GM21619 (cell line): Measurements from ENCODE around the gene PRKAG2.
"Not testable (repeated sequence)": the region's sequence is repeated elsewhere in the genome, so short reads cannot be mapped to it uniquely, and the experiment has no call there.

Experiments used
- ATAC-seq: cut with Tn5 transposase; IDR thresholded peaks from one replicate; pipeline ENCODE4 v1.9.1; 2021; ENCODE audit not compliant: unreplicated experiment

PRKAG2 gene

DNA sequence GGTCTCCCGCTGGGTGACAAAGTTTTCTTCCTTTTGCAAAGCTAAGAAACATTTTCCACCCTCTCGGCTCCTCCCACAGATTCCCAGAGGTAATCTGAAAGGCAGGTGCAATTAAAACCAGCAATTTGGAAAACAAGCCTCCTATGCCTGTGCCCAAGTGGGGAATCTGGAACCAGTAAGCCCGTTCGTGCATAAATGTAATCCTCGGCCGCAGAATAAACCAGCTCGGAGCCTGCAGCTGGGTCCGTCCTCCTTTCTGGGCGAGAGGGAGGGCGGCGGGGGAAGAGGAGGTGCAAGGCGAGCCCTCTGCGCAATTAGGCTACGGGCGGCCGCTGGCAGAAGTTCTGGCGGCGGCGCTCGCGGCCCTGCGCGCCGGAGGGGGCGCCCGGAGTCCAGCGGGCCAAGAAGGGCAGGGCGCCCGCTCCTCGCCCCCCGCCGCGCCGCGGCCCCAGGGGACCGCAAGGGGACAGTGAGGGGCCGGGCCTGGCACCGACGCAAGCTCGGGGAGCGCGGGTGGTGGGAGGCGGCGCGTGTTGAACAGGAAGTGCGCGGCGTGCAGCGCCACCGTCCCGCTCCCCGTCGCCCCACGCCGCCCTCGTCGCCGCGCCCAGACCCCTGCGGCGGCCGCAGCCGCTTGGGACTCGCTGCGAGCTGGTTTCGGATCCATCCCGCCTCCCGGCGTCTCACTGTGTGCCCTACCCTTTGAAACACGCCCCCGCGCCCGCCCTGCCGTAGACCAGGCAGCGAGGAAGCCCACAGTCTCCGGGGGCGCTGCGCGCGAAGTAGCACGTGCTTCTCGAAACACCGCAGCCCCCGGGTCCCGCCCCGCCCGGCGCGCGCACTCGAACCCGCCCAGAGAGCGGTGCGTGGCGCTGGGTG, at the start of gene PRKAG2:
Gene PRKAG2 (minus strand): TSS at position 217 of the 879 bp plus-strand sequence. CDS start 495 bp downstream, outside the sequence.
- peak; percentile 61 for ATAC-seq

DNA sequence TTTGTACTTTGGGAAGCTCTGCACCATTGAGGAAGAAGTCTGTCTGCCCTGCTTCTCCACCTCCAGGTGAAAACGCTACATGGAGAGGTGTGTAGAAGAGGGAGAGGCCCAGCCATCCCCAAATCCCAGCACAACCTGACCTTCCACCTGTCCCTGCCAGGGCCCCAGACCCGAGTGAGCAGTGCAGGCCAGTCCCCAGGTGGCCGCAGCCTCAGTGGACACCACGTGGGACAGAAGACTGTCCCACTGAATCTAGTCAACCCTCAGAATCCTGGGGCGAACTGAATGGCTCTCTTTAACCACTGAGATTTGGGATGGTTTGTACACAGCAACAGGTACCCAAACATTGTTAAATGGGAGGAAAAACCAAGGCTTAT, 49.4 kb upstream of the PRKAG2 start:
- no peak for ATAC-seq

DNA sequence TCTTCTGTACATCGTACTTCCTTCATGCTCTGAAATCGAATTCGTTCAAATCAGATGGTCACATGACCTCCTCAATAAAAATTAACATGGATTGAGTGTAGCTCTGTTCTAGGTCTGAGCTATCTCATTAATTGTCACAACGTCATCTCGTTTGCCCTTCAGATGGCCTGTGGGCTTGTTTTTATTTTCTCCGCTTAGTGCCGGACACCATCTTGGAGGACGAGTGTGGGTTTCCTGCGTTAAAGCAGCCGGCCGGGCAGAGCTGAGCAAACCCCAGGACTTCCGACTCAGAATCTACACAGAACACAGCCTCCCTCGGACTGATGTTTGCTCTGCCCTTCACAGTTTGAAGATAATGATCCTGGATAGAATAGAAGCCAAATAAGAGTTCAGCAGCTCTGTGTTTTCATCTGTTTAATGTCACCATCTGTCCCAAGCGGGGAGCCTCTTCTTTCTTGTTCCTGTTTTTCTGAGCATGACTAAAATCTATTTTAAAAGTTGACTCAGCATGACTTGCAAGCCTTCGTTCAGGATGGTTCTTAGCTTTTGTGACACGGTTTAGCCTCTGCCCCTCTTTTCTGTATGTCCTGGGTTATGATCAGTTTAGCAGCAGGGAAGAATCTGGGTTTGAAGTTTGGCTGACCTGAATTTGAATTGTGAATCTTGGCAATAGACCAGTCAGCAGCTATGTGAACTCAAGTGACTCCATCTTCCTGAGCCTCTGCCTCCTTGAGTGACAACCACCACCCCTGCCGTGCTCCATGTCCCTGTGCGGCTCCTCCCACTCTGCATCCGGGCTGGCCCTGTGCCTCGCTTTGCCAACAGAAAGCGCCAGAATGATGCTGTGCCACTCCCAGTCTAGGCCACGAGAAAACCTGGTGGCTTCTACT, 48.8 kb upstream of the PRKAG2 start:
- peak; percentile 85 for ATAC-seq

DNA sequence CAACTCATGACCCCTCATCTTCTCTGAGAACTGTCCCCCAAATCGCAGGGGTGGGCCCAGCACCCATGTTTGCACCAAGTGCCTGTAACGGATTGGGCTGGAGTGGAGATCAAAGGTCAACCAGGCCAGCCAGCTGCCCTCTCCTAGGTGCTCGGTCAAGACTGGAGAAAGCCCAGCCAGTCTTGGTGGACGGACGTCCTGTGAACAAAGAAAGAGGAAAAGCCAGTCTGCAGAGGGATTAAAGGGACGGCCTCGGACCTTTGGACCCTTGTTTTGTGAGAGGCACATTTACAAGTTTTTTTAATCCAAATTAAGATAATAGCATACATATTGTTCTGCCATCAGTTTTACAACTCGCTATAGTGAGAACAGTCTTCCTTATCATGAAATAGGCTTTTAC, 47.6 kb upstream of the PRKAG2 start:
- no peak for ATAC-seq

DNA sequence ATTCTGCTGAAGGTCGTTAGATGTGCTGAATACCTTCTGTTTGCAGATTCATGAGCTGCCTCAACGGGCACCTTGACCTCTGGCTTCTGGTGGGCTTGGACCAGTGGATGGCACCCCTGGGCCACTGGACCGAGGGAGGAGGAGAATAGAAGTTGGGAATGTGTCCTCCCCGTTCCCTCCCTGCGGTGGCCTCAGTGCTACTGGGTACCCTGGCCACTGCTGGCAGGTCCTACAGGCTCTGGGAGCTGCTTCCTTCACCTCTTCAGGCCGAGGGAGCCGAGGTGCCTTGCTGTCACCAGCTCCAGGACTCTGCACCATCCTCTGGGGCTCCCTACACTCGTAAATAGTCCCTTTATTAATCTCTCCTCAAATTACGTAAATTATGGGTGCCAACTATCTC, 47.1 kb upstream of the PRKAG2 start:
- ATAC-seq = no peak

DNA sequence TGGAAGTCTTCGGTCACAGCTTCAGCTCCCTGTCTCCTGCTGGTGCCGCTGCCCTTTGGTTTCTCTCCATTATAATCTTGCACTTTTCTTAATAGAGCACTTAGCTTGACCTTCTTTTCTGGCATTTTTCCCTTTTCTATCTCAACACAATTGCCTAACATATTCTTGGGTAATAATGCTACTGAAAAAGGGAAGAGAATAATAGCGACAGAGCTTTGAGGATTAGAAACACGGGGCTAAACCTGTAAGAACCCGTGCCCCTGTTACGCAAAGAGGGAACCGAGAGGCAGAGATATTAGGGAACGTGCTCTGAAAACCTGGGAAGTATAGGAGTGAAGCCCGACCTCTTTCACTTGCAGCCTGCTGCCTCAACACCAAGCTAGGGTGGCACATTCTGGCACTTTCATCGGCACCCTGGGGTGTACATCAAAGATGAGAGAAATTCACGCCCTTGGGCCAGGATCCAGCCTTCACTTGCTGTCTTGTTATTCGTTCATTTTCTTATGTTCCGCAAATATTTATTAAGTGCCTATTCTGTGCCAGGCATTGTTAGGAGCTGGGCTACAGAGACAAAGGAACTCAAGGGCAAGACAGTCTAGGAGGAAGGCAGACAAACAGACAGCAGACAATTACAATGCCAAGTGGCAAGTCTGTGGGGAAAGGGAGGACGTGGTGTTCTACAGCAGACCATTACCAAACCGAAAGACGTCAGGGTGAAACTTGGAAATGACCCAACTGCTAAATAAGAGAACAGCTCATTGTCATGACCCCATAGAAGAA, 46.4 kb upstream of the PRKAG2 start:
- no peak for ATAC-seq

DNA sequence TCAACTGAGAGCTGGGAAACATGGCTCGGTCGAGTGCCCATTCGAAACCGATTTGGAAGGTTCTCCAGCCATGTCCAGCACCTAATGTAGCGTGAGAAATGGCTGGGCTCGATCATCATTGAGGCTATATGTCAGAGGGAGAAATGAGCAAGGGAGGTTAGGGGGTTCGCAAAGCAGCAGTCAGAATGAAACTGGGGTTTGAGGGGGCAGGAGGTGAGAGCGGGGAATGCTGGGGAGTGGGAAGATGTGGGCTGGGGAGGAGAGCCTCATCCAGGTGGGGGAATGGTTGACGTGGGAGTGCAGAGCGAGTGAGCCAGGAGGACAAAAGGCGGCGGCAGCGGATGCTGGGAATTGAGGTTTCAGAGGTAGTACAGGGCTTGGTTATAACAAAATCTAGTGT, 44.5 kb upstream of the PRKAG2 start:
- ATAC-seq = no peak

DNA sequence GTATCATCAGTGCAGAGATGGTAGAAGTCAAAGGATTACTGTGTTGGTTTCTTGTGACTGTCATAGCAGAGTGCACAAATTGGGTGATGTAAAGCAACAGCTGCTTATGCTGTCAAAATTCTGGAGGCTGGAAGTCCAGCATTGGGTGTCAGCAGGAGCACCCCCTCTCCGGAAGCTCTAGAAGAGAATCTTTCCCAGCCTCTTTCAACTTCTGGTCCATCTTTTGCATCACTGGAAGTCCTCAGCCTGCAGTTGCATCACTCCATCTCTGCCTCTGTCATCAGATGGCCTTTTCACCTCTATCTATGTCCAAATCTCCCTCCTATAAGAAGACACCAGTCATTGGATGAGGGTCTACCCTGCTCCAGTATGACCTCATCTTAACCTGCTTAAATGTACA, 43.6 kb upstream of the PRKAG2 start:
- no peak for ATAC-seq

DNA sequence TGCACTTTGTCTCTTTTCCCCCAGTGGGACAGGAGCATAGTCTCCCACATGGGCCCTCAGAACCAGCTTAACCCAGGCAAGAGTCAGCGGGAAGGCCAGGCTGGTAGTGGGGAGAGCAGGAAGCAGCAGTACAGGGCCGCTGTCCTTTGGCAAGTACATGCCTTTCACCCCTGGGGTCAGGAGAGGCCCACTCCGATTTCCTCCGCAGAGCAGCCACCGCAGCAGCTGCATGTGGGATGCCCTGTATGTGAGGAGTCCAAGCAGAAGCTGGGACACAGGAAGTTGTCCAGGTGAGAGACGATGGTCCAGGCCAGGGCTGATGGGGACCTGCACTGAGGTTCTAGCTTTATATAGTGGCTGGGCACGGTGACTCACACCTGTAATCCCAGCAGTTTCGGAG, 42.7 kb upstream of the PRKAG2 start:
- no peak for ATAC-seq

DNA sequence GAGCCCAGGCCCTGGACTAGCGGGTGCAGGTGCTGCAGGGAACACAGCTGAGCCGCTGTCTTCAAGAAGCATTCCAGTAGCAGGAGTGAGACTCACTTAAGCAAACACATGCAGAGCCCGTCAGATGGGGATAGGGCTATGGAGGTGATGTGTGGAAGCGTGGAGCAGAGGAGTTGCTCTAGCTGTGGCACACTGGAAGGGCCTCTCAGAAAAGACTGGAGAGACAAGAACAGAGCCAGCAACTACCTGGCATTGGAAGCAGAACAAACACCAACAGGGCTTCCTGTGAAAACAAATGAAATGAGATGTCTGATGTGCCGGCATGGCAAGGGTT, 41.6 kb upstream of the PRKAG2 start:
- ATAC-seq = no peak

GRCh38 chr7:151917791-151918509, 41.0 kb upstream of the PRKAG2 start:
- no peak for ATAC-seq

DNA sequence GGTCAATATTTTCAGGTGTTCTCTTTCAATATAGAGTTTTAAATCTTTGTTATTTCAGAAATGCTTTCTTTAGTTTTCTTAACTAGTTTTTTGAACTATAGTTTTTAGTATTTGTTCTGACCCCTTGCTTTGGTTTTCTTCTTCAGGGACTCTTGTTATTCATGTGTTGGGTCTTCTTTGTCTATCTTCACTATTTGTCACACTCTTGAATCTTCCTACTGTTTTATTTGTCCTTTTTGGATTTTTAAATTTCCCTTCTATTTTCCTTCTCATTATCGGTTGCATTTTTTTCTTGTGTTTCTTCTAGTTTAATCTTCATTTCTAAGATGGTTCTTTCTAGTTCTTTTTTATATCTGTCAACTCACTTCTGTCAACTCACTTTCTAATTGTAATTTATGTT, 37.1 kb upstream of the PRKAG2 start:
- ATAC-seq = no peak

- ATAC-seq = not testable (repeated sequence)
Measured at GRCh38 chr7:151910655-151911054, 33.7 kb upstream of the PRKAG2 start.

DNA sequence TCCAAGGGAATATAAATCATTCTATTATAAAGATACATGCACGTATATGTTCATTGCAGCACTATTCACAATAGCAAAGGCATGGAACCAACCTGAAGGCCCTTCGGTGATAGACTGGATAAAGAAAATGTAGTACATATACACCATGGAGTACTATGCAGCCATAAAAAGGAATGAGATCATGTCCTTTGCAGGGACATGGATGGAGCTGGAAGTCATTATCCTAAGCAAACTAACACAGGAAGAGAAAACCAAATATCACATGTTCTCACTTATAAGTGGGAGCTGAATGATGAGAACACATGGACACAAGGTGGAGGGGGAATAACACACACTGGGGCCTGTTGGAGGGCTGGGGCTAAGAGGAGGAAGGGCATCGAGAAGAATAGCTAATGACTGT, 30.2 kb upstream of the PRKAG2 start:
- not testable (repeated sequence) for ATAC-seq

- no peak for ATAC-seq
Measured at GRCh38 chr7:151905766-151906165, 28.9 kb upstream of the PRKAG2 start.

DNA sequence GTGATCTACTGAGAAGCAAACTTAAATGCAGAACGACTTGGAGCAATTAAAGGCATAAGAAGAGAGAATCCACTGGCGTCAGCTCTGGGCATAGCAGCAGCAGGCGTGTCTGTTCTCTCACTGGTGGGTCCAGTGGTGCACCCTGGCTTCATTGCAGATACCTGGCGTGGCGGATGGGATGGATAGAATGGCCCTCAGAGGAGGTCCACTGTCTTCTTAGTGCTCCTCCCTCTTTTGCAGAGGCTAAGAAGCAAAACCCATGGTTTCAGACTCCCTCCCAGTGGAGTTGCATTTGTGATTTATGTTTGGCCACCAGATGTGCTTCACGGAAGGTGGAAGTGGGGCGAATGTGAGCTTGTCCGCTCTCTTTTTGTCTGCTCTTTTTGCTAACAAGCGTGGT, 28.4 kb upstream of the PRKAG2 start:
- ATAC-seq = no peak

- ATAC-seq = no peak
Measured at GRCh38 chr7:151904270-151904669, 27.4 kb upstream of the PRKAG2 start.

DNA sequence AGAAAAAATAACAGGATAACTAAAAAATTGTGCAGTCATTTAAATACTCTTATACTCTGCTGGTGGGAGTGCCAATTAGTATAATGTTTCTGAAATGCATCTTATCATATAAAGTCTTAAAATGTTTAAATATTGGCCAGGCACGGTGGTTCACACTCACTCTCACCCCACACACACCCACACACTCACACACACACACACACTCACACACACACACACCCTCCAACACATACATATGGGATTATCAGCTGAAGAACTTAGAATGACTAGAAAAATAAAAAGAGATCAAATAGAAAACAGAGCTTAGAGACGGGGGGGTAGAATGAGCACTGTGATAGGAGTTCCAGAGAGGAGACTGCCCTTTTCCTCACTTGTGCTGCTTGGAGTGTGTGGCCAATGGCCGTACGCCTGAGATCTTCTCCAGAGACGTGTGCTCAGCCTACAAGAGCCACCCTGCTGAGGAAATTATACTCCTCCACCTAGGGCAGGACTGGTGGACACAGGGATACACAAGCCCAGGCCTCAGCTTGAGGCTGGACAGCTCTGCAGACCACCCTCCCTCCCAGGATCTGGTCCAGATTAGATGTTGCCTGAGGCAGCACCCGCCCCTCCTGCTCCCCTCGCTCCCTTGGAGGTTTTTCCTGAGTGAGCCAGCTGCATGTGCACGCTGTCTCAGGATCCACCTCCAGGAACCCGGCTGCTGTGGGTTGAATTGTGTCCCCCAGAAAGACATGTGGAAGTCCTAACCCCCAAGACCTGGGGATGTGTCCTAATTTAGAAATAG, 26.5 kb upstream of the PRKAG2 start:
- ATAC-seq = no peak

DNA sequence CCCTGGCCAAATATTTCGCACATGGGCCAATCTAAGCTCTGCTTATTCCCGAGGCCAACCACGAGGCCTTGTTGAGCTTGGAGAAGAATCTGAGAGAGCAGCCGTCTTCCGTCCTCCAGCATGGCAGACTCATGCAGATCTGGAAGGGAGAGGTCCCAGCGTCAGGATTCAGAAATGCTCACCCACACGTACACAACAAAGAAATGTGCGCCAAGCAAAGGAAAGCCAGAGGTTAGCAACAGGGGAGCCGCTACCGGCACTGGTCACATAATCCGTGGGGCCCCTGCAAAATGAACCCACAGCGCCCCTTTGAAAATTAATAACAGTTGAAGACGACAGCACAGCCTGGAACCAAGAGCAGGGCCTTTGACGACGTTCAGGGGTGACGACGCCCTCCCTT, 25.4 kb upstream of the PRKAG2 start:
- no peak for ATAC-seq

- no peak for ATAC-seq
Measured at GRCh38 chr7:151901828-151902227, 24.9 kb upstream of the PRKAG2 start.
